Stimulated activated CD4-positive, alpha-beta T cell treated with anti-CD3 and anti-CD28 coated beads, Interleukin-4, amount 100 ng/mL, for 24 hours (primary cell): ENCODE data around the gene FBXW5.

Source experiments
- DNase-seq: peaks from one replicate; pipeline ENCODE4 v3.0.0-alpha.2; 2020

FBXW5 gene

GRCh38 chr9:136949239-136949816 lies 4.8 kb upstream of the FBXW5 start:
- no peak for DNase-seq

- DNase-seq: no peak
Measured at GRCh38 chr9:136947955-136948510, 3.5 kb upstream of the FBXW5 start.

- no peak for DNase-seq
Measured at GRCh38 chr9:136947028-136947891, 2.7 kb upstream of the FBXW5 start.

- DNase-seq: no peak
Measured at GRCh38 chr9:136946228-136947027, 1.9 kb upstream of the FBXW5 start.

GRCh38 chr9:136945333-136946227 lies 1.0 kb upstream of the FBXW5 start:
- DNase-seq: no peak

GRCh38 chr9:136944212-136944518 lies 373 bp downstream of the FBXW5 start:
- DNase-seq: no peak

- DNase-seq: peak; percentile 35
Measured at GRCh38 chr9:136943291-136944211, 987 bp downstream of the FBXW5 start.

- DNase-seq: no peak
Measured at GRCh38 chr9:136942881-136943230, 1.7 kb downstream of the FBXW5 start.

GRCh38 chr9:136942112-136942880 lies 2.2 kb downstream of the FBXW5 start:
- DNase-seq: no peak

- no peak for DNase-seq
Measured at GRCh38 chr9:136941231-136942111, 3.1 kb downstream of the FBXW5 start.

GRCh38 chr9:136940526-136941230 lies 3.9 kb downstream of the FBXW5 start:
- no peak for DNase-seq

GRCh38 chr9:136939996-136940525 lies 4.5 kb downstream of the FBXW5 start:
- DNase-seq: no peak

GRCh38 chr9:136939431-136939995 lies 5.0 kb downstream of the FBXW5 start:
- DNase-seq: no peak

- no peak for DNase-seq
Measured at GRCh38 chr9:136937186-136938001, 7.1 kb downstream of the FBXW5 start.

- DNase-seq: no peak
Measured at GRCh38 chr9:136936645-136937170, 7.8 kb downstream of the FBXW5 start.

- DNase-seq: no peak
Measured at GRCh38 chr9:136935651-136936050, 8.9 kb downstream of the FBXW5 start.

GRCh38 chr9:136934277-136934676 lies 10.3 kb downstream of the FBXW5 start:
- no peak for DNase-seq
